ENCODE data around the gene ATAD3A.

Gene ATAD3A

GRCh38 chr1:1547011-1547410 lies 35.0 kb downstream of the ATAD3A start:
- Histone ChIP-seq H3K27ac (no peak overlapping the region), H3K9me3 (ENCODE audit: severe bottlenecking) (no peaks in the 10 kb centered on the region), H3K4me3 (ENCODE audit: low read depth, low read length) (no peak overlapping the region), H3K36me3 (peaks cover 15% of the 10 kb centered on the region), H3K27me3 (ENCODE audit: insufficient read depth, low read depth, severe bottlenecking) (no peaks in the 10 kb centered on the region)
- DNase-seq: no peak
- no peak for TF ChIP-seq CTCF (IDR thresholded peaks at IDR 0.05; ENCODE audit: low read depth, low read length)

GRCh38 chr1:1547476-1547875 lies 35.5 kb downstream of the ATAD3A start:
- Histone ChIP-seq H3K9me3 (ENCODE audit: severe bottlenecking) (no peaks in the 10 kb centered on the region), H3K27ac (no peak overlapping the region), H3K27me3 (ENCODE audit: insufficient read depth, low read depth, severe bottlenecking) (no peaks in the 10 kb centered on the region), H3K36me3 (peaks cover 10% of the 10 kb centered on the region), H3K4me3 (ENCODE audit: low read depth, low read length) (no peak overlapping the region)
- no peak for DNase-seq
- no peak for TF ChIP-seq CTCF (IDR thresholded peaks at IDR 0.05; ENCODE audit: low read depth, low read length)

- no peak for DNase-seq
- Histone ChIP-seq H3K4me3 (ENCODE audit: low read depth, low read length) (no peak overlapping the region), H3K36me3 (peaks cover 3% of the 10 kb centered on the region; the same call in 1 of the 2 replicates), H3K27ac (no peak overlapping the region), H3K9me3 (ENCODE audit: severe bottlenecking) (no peaks in the 10 kb centered on the region), H3K27me3 (ENCODE audit: insufficient read depth, low read depth, severe bottlenecking) (no peaks in the 10 kb centered on the region)
- TF ChIP-seq CTCF (IDR thresholded peaks at IDR 0.05; ENCODE audit: low read depth, low read length): 0 out of 2 replicates have a peak, but pooled peaks have one; percentile 2
Measured at GRCh38 chr1:1548591-1548990, 36.6 kb downstream of the ATAD3A start.

GRCh38 chr1:1550087-1550486 lies 38.1 kb downstream of the ATAD3A start:
- H3K4me3 ChIP-seq (ENCODE audit: low read depth, low read length): no peak overlapping the region
- no peak for TF ChIP-seq CTCF (IDR thresholded peaks at IDR 0.05; ENCODE audit: low read depth, low read length)
- no peak for DNase-seq
- no peaks in the 10 kb centered on the region for H3K27me3 ChIP-seq (ENCODE audit: insufficient read depth, low read depth, severe bottlenecking)
- peaks cover 3% of the 10 kb centered on the region; the same call in 1 of the 2 replicates for H3K36me3 ChIP-seq
- H3K9me3 ChIP-seq (ENCODE audit: severe bottlenecking): no peaks in the 10 kb centered on the region
- H3K27ac ChIP-seq: no peak overlapping the region

- Histone ChIP-seq H3K9me3 (ENCODE audit: severe bottlenecking) (no peaks in the 10 kb centered on the region), H3K36me3 (peaks cover 9% of the 10 kb centered on the region; the same call in 1 of the 2 replicates), H3K4me3 (ENCODE audit: low read depth, low read length) (no peak overlapping the region), H3K27ac (no peak overlapping the region), H3K27me3 (ENCODE audit: insufficient read depth, low read depth, severe bottlenecking) (no peaks in the 10 kb centered on the region)
- TF ChIP-seq CTCF (IDR thresholded peaks at IDR 0.05; ENCODE audit: low read depth, low read length): peak; percentile 45; the same call in 1 of the 2 replicates
- peak; percentile 52 for DNase-seq
Measured at GRCh38 chr1:1550591-1551432, 38.9 kb downstream of the ATAD3A start.
